ENCODE data around the gene C11orf91.

- TF ChIP-seq CTCF (conservative IDR thresholded peaks at IDR 0.05; ENCODE audit: low read depth, low read length) (no peak), EZH2 (IDR thresholded peaks at IDR 0.05; ENCODE audit: borderline replicate concordance, low read depth, low read length, poor library complexity, severe bottlenecking) (no peak)
Observed at GRCh38 chr11:33741806-33742205, 41.2 kb upstream of the C11orf91 start.
